Activated CD4-positive, alpha-beta T cell treated with anti-CD3 and anti-CD28 coated beads, Interleukin-2, amount 10 ng/mL, durations not matched to agents 24 days and 14 days (primary cell): ENCODE results near the gene CYB5R2. TPM values are rescaled to one million over a fixed set of nuclear protein-coding genes. Genes with fewer than 3 reads are reported as not detected.
A peak's percentile ranks its signal among the peaks of the same experiment; 100 is the strongest.
"Not testable (repeated sequence)": the region's sequence is repeated elsewhere in the genome, so short reads cannot be mapped to it uniquely, and the experiment has no call there.

Experiments
- DNase-seq: peaks from one replicate; pipeline ENCODE4 v3.0.0; 2022
- H3K27ac Mint-ChIP-seq: one replicate; pipeline ENCODE4 v1.8.0; 2022; ENCODE audit warnings: mild to moderate bottlenecking, mixed read lengths
- H3K27me3 Mint-ChIP-seq: one replicate; pipeline ENCODE4 v1.8.0; 2022; ENCODE audit warnings: mixed read lengths
- H3K36me3 Mint-ChIP-seq: one replicate; pipeline ENCODE4 v1.8.0; 2022; ENCODE audit warnings: low read depth, mild to moderate bottlenecking, mixed read lengths
- H3K4me1 Mint-ChIP-seq: one replicate; pipeline ENCODE4 v1.8.0; 2021; ENCODE audit warnings: mixed read lengths
- H3K4me3 Mint-ChIP-seq: one replicate; pipeline ENCODE4 v1.8.0; 2022; ENCODE audit warnings: mild to moderate bottlenecking, moderate library complexity, mixed read lengths
- H3K9me3 Mint-ChIP-seq: one replicate; pipeline ENCODE4 v1.8.0; 2021; ENCODE audit warnings: mixed read lengths
- intact Hi-C: fragments of 100-400 bp; cut with micrococcal nuclease; formaldehyde crosslinking; loops from one replicate; pipeline ENCODE4 v1.15.1; 2023
- total RNA-seq: library from RNA; stranded (reverse); gene quantifications from 2 replicates; pipeline ENCODE4 v1.2.3, GENCODE V29; 2022

Gene CYB5R2
- total RNA-seq, 1 donor from 2014 or later = 3.6 TPM

DNA sequence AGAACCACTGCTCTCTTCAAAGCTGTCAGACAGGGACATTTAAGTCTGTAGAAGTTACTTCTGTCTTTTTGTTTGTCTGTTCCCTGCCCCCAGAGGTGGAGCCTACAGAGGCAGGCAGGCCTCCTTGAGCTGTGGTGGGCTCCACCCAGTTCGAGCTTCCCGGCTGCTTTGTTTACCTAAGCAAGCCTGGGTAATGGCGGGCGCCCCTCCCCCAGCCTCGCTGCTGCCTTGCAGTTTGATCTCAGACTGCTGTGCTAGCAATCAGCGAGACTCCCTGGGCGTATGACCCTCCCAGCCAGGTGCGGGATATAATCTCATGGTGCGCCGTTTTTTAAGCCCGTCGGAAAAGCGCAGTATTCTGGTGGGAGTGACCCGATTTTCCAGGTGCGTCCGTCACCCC is 9.8 kb downstream of the CYB5R2 start:
- H3K27ac Mint-ChIP-seq, intact Hi-C loops: not testable (repeated sequence)

DNA sequence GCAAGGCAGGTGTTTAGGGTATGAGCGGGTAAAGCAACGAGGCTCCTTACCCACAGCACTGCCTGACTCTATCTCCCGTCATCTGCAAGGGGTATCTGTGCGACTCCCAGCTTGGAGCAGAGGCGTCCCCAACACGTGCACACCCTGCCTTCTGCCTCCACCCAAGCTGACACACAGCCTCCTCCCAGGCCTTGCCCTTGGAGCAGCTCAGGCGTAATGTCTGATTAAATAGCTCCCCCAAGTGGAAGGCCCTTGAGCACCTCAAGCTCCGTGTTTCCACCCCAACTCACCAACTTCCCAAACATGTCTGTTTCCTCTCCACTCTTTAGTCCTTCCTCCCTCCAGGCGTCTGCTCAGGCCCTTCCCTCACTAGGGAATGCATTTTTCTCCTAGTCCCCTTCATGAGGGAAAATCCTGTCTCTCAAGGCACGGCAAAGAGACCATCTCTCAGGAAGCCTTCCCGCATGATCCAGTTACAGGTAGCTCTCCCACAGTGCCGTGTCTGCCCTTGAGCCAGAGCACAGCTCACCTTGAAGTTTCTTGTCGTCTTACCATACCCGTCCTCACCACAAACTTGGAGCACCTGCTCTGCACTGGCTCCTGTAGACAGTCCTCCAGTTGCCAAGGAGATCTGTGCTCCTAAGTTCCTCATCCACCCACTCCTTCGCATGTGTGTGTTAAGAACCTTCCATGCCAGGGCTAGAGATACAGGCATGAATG is 15.8 kb downstream of the CYB5R2 start:
- Mint-ChIP-seq H3K27me3 (no peaks in the 10 kb centered on the region), H3K36me3 (no peaks in the 10 kb centered on the region), H3K27ac (no peak overlapping the region), H3K4me3 (no peak overlapping the region), H3K9me3 (no peaks in the 10 kb centered on the region), H3K4me1 (no peaks in the 10 kb centered on the region)
- intact Hi-C loops = no loop called here
- peak; percentile 74 for DNase-seq

More for the DNA sequence above, 9.8 kb downstream of the CYB5R2 start:
- not testable (repeated sequence) for H3K36me3 Mint-ChIP-seq, H3K27me3 Mint-ChIP-seq, H3K9me3 Mint-ChIP-seq, H3K4me3 Mint-ChIP-seq, DNase-seq, H3K4me1 Mint-ChIP-seq

DNA sequence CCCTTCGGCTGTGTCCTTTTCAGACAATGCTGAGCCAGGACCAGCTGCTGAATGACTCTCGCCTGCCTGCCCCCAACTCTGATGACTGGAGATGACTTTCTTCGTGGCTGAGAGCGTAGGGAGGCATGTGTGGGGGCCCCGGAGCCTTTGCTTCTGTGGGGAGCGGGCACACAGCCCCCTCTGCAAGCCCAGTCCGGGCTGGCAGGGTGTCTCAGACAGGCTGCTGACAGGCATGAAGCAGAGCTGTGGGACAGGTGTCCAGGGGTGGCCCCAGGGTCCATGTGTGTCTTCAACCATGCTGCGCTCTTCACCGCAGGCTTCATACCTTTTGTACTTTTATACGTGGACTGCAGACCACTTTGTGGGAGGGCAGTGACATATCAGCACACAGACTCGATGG is 16.6 kb downstream of the CYB5R2 start:
- H3K4me3 Mint-ChIP-seq = no peak overlapping the region
- no peaks in the 10 kb centered on the region for H3K27me3 Mint-ChIP-seq
- H3K4me1 Mint-ChIP-seq = no peaks in the 10 kb centered on the region
- H3K27ac Mint-ChIP-seq = no peak overlapping the region
- no peaks in the 10 kb centered on the region for H3K36me3 Mint-ChIP-seq
- no peaks in the 10 kb centered on the region for H3K9me3 Mint-ChIP-seq
- intact Hi-C loops = no loop called here
- DNase-seq = no peak

DNA sequence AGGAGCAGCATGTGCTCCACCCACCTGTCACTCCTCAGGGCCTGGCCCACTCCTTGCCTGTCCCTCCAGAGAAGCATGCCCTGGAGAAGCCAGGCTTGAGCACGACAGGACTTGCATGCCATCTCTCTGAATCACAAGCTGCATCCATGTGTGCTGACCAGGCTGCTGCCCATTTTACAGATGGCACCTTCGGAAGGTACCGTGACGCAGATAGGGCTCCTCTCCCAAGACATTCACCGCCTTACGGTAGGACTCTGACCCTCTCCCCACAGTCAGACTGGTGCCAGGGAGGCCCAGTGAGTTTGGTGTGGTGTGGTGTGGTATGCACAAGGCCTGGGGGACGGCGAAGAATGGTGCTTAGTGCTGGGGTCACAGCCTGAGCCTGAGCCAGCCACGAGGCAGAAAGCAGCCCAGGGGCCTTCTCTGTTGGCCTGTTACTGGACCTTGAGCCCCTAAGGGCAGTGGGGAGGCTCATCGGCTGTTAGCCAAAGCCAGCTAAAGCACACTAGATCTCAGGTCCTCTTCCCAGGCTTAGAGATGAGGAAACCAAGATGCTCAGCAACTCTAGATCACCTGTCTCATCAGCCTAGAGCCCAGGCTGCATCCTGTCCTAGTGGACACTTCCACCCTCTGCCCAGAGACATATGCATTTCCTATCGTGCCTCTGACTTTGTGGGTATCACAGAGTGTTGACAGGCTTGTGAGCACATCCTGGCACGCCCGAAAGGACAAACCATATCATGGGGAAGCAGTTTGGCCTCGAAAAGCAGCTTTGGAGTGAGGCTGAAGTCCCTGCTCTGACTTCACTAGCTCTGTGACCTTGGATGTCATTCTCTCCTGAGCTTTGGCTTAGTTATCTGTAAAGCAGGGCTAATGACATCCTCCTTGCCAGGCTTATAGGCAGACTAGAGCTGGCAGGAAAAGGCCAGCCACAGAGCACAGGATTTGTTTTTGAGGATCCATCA is 17.8 kb downstream of the CYB5R2 start:
- Mint-ChIP-seq H3K27me3 (no peaks in the 10 kb centered on the region), H3K4me3 (no peak overlapping the region), H3K36me3 (no peaks in the 10 kb centered on the region), H3K9me3 (no peaks in the 10 kb centered on the region), H3K27ac (no peak overlapping the region), H3K4me1 (no peaks in the 10 kb centered on the region)
- no peak for DNase-seq
- intact Hi-C loops = no loop called here

DNA sequence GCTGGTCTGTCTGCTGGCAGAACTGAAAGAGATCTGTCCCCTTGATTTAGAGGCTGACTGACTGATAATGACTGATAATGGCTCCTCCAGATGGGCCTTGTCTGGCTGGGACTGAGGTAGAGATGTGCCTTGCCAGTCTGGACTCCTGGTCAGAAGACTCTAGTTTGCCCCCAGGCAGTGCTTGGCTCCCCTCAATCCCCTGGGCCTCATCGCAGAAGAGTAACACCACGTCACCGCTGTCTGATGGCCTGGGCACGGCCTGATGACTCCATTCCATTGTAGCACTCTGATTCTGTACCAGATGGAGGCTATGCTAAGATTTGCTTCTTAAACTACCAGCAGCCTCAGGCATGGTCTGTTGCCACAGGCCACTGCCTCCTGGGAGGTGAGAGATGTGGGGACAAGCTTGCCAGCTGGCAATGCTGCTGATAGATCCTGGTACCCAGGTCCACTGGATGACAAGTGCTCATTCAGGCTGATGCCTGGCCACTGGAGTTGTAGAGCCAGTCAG is 19.1 kb downstream of the CYB5R2 start:
- Mint-ChIP-seq H3K36me3 (no peaks in the 10 kb centered on the region), H3K4me1 (no peaks in the 10 kb centered on the region), H3K4me3 (no peak overlapping the region), H3K9me3 (no peaks in the 10 kb centered on the region), H3K27ac (no peak overlapping the region), H3K27me3 (no peaks in the 10 kb centered on the region)
- intact Hi-C loops = no loop called here
- DNase-seq = no peak

DNA sequence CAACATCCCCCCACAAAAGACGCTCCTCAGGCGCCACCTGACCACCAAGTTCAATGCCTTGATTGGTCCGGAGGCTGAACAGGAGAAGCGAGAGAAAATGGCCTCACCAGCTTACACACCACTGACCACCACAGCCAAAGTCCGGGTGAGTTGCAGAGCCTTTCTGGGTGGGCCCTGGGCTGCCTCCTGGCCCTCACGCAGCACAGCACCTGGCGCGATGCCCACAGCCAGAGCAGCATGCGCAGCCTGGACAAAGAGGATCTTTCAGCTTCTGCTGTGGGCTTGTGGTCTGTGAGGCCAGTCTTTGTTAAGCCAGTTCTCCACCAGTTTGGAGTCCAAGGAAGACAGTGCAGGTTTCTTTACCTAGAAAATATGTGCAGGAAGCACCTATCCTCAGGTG is 21.6 kb downstream of the CYB5R2 start:
- no peak for DNase-seq
- intact Hi-C loops = no loop called here
- Mint-ChIP-seq H3K4me1 (no peaks in the 10 kb centered on the region), H3K4me3 (no peak overlapping the region), H3K9me3 (no peaks in the 10 kb centered on the region), H3K27ac (no peak overlapping the region), H3K27me3 (no peaks in the 10 kb centered on the region), H3K36me3 (no peaks in the 10 kb centered on the region)

DNA sequence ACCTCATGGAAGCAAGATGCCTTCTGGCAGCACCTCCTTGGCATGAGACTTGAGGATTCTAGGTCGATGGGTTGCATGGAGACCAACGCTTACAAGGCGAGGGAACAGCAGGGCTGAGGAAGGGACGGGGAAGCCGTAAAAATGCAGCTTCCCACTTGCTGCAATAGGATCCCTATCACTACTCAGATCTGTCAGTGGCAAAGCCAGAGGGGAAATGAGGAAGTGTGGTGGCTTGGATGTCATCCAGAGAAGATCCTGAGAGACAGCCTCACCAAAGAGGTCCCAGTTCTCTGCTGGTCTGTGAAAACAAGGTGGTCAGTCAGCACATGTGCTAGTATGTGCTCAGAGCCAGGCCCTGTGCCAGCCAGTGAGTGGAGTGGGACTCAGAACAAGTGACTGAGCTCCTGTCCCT is 22.2 kb downstream of the CYB5R2 start:
- DNase-seq = no peak
- H3K27me3 Mint-ChIP-seq = no peaks in the 10 kb centered on the region
- H3K4me3 Mint-ChIP-seq = no peak overlapping the region
- no peak overlapping the region for H3K27ac Mint-ChIP-seq
- H3K4me1 Mint-ChIP-seq = no peaks in the 10 kb centered on the region
- intact Hi-C loops = no loop called here
- no peaks in the 10 kb centered on the region for H3K36me3 Mint-ChIP-seq
- H3K9me3 Mint-ChIP-seq = no peaks in the 10 kb centered on the region

DNA sequence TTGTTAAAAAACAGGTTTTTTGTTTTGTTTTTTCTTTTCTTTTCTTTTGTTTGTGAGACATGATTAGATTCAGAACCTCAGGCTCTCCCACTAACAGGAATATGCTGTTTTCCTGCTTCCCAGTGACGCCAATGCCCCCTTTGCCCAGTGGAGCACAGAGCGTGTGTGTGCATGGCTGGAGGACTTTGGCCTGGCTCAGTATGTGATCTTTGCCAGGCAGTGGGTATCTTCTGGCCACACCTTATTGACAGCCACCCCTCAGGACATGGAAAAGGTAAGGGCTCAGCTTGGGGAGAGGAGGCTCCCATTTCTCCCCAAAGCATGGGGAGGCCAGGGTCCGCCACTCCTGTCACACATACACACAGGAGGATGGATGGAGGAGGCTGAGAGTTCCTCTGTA is 25.0 kb downstream of the CYB5R2 start:
- Mint-ChIP-seq H3K4me3 (no peak overlapping the region), H3K4me1 (no peaks in the 10 kb centered on the region), H3K27me3 (no peaks in the 10 kb centered on the region), H3K36me3 (no peaks in the 10 kb centered on the region), H3K27ac (no peak overlapping the region), H3K9me3 (no peaks in the 10 kb centered on the region)
- intact Hi-C loops = no loop called here
- no peak for DNase-seq

DNA sequence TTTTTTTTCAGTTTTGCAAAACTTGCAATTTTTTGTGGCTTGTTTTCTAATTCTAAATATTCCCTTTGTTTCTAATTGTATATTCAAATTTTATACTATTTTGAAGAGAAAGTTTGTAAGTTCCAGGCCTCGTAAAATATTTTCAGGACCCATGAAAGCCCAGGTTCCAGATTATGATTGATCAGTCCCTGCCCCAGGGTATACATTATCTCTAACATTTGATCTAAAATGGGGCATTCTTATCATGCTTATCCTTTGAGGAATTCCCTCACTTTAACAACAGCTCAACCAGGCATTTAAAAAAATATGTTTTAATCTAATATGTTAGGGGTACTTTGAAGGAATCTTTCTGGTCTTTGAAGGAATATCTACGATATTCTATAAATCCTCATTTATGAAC is 26.4 kb downstream of the CYB5R2 start:
- Mint-ChIP-seq H3K36me3 (no peaks in the 10 kb centered on the region), H3K27me3 (no peaks in the 10 kb centered on the region), H3K4me1 (no peaks in the 10 kb centered on the region), H3K4me3 (no peak overlapping the region), H3K9me3 (no peaks in the 10 kb centered on the region), H3K27ac (no peak overlapping the region)
- intact Hi-C loops = no loop called here
- no peak for DNase-seq

DNA sequence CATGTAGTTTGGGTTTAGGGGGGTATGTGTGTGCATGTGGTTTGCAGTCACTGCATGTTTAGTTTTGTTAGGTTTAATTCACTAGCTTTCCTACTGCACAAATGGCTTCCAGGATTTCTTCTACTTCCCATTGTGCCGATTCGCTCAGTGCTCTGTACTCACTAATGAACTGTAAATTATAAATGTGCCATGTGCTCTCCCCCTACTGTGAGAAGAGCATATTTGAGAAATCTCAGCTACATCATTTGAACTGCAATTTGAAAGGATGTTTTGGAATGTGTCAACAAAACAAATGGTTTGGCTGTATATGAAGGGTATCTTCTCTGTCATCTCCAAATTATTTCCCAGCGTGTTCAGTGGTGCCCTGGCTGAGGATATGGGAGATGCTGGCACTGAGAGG is 28.1 kb downstream of the CYB5R2 start:
- no peak overlapping the region for H3K27ac Mint-ChIP-seq
- H3K4me1 Mint-ChIP-seq = no peaks in the 10 kb centered on the region
- no peak overlapping the region for H3K4me3 Mint-ChIP-seq

DNA sequence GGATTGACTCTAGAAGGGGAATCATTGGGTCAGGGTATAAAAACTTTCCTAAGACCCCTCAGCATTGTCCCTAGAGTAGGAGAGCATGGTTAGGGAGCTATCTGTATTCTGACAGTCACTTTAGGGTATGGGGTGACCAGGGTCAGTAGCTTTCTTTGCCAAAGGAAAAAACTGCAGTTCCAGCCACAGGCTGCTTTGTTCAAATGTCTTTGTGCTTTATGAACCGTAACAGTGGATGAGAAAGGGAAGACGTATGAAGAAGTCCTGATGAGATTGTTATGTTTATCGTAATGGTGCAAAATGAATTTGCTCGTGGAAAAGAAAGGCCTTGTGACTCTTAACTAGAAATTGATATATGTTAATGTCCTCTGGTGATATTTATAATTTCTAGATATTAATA is 30.0 kb downstream of the CYB5R2 start:
- no peaks in the 10 kb centered on the region for H3K9me3 Mint-ChIP-seq
- intact Hi-C loops = no loop called here
- H3K27ac Mint-ChIP-seq = no peak overlapping the region
- H3K27me3 Mint-ChIP-seq = no peaks in the 10 kb centered on the region
- DNase-seq = no peak
- H3K4me3 Mint-ChIP-seq = no peak overlapping the region
- H3K36me3 Mint-ChIP-seq = no peaks in the 10 kb centered on the region
- H3K4me1 Mint-ChIP-seq = no peaks in the 10 kb centered on the region

More for the DNA sequence above, 28.1 kb downstream of the CYB5R2 start:
- H3K36me3 Mint-ChIP-seq = no peaks in the 10 kb centered on the region
- DNase-seq = no peak
- intact Hi-C loops = no loop called here
- no peaks in the 10 kb centered on the region for H3K27me3 Mint-ChIP-seq
- H3K9me3 Mint-ChIP-seq = no peaks in the 10 kb centered on the region

DNA sequence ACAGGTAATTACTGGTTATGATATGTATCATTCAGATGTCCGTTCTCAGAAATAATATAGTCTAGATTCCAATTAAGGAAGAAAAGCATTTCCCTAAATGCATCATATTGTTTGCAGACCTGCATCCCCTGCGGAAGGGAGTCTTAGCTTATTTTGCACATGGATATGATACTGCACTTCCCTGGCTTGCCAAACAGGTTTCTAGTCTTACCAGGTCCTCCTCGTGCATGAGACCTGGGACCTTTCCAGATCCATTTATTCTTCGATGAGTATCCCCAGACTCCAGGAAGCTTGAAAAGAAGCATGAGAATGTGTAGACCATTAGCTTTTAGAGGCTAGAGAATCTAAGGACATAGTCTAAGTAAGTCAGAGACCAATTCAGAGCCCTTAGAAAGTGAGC is 30.6 kb downstream of the CYB5R2 start:
- Mint-ChIP-seq H3K4me1 (no peaks in the 10 kb centered on the region), H3K27ac (no peak overlapping the region), H3K27me3 (no peaks in the 10 kb centered on the region), H3K9me3 (no peaks in the 10 kb centered on the region), H3K4me3 (no peak overlapping the region), H3K36me3 (no peaks in the 10 kb centered on the region)
- intact Hi-C loops = no loop called here
- DNase-seq = no peak

DNA sequence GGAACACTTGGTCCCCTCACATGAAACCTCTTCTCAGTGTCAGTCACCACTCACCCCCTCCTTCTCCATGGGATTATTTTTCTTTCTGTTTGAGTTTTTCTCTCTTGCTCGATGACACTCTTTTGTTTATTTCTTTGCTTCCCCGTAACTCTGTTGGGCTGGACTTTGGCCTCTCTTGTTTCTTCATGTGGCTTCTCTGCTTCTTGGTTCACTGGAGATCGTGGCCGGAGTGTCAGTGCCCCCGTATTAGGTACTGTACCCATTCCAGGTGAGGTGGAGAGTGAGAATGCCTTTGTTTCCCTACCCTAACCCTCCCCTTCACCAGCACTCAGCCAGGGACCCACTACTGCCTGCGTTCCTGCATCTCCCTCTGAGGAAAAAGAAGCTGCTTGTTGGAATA is 32.5 kb downstream of the CYB5R2 start:
- Mint-ChIP-seq H3K27me3 (no peaks in the 10 kb centered on the region), H3K4me1 (no peaks in the 10 kb centered on the region), H3K9me3 (no peaks in the 10 kb centered on the region), H3K27ac (no peak overlapping the region), H3K36me3 (no peaks in the 10 kb centered on the region), H3K4me3 (no peak overlapping the region)
- intact Hi-C loops = no loop called here
- DNase-seq = no peak

DNA sequence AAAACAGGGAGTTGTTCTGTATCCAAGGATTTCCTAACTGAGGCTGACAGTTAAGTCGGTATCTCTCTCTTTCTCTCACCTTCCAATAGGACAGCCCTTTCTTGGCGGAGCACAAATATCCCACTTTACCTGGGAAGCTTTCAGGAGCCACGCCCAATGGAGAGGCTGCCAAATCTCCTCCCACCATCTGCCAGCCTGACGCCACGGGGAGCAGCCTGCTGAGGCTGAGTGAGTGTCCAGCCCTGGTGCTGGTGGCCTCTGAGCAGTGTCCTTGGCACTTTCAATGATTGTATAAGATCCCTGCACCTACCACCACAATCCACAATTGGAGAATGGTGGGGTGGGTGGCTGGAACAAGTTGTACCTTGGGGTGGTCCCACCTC is 33.7 kb downstream of the CYB5R2 start:
- Mint-ChIP-seq H3K27me3 (no peaks in the 10 kb centered on the region), H3K4me3 (no peak overlapping the region)

More for the DNA sequence above, 33.7 kb downstream of the CYB5R2 start:
- no peaks in the 10 kb centered on the region for H3K9me3 Mint-ChIP-seq
- intact Hi-C loops = no loop called here
- DNase-seq = no peak
- no peaks in the 10 kb centered on the region for H3K36me3 Mint-ChIP-seq
- no peaks in the 10 kb centered on the region for H3K4me1 Mint-ChIP-seq
- H3K27ac Mint-ChIP-seq = no peak overlapping the region
